Measurements from ENCODE around the gene RGS3.

DNA sequence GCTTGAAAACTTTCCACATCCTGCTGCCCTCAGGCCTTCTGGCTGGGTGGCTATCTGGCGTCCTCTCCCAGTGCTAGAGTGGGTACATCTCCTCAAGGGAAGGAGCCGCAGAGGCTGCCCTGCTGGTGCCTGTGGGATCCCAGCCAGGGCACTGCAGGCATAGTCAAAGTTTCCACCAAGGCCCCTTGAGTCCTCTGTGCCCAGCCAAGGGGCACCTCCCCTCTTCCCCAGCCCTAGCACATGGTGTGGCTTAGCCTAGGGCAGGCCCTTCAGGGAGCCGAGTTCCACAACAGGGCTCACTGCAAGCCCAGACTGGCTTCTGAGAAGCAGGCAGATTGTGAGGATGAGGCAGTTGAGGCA lies 103.2 kb downstream of the RGS3 start:
- TF ChIP-seq, protein P1, sequence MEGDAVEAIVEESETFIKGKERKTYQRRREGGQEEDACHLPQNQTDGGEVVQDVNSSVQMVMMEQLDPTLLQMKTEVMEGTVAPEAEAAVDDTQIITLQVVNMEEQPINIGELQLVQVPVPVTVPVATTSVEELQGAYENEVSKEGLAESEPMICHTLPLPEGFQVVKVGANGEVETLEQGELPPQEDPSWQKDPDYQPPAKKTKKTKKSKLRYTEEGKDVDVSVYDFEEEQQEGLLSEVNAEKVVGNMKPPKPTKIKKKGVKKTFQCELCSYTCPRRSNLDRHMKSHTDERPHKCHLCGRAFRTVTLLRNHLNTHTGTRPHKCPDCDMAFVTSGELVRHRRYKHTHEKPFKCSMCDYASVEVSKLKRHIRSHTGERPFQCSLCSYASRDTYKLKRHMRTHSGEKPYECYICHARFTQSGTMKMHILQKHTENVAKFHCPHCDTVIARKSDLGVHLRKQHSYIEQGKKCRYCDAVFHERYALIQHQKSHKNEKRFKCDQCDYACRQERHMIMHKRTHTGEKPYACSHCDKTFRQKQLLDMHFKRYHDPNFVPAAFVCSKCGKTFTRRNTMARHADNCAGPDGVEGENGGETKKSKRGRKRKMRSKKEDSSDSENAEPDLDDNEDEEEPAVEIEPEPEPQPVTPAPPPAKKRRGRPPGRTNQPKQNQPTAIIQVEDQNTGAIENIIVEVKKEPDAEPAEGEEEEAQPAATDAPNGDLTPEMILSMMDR (IDR thresholded peaks at IDR 0.05 in 8 of 11, conservative IDR thresholded peaks at IDR 0.05 in 3 of 11), result no peak
- TF ChIP-seq POLR2A (IDR thresholded peaks at IDR 0.05) (no peak), POLR2AphosphoS5 (IDR thresholded peaks at IDR 0.05) (peak in 1 of 3 donors; percentile 23)
